GM19372 (cell line): ENCODE data around the gene CD276.

Experiments
- ATAC-seq: cut with Tn5 transposase; IDR thresholded peaks from one replicate; pipeline ENCODE4 v1.9.1; 2021; ENCODE audit warnings: mild to moderate bottlenecking, low read depth, moderate library complexity; ENCODE audit not compliant: unreplicated experiment

CD276 gene

GRCh38 chr15:73744293-73744692 lies 60.1 kb downstream of the CD276 start:
- ATAC-seq = no peak

GRCh38 chr15:73745073-73745472 lies 60.9 kb downstream of the CD276 start:
- no peak for ATAC-seq

GRCh38 chr15:73746261-73746660 lies 62.1 kb downstream of the CD276 start:
- no peak for ATAC-seq

GRCh38 chr15:73746883-73747282 lies 62.7 kb downstream of the CD276 start:
- ATAC-seq = no peak

GRCh38 chr15:73747847-73748590 lies 63.8 kb downstream of the CD276 start:
- no peak for ATAC-seq

GRCh38 chr15:73748730-73749129 lies 64.5 kb downstream of the CD276 start:
- ATAC-seq = no peak

- no peak for ATAC-seq
Measured at GRCh38 chr15:73749533-73749932, 65.3 kb downstream of the CD276 start.

GRCh38 chr15:73749971-73750370 lies 65.8 kb downstream of the CD276 start:
- no peak for ATAC-seq

GRCh38 chr15:73750438-73750837 lies 66.3 kb downstream of the CD276 start:
- no peak for ATAC-seq

GRCh38 chr15:73750951-73751350 lies 66.8 kb downstream of the CD276 start:
- no peak for ATAC-seq

GRCh38 chr15:73751511-73751898 lies 67.3 kb downstream of the CD276 start:
- ATAC-seq = no peak

- no peak for ATAC-seq
Measured at GRCh38 chr15:73751899-73752805, 68.0 kb downstream of the CD276 start.

- ATAC-seq = no peak
Measured at GRCh38 chr15:73752806-73753193, 68.6 kb downstream of the CD276 start.

- no peak for ATAC-seq
Measured at GRCh38 chr15:73753250-73754130, 69.3 kb downstream of the CD276 start, which contains the start of gene INSYN1. Gene INSYN1 (minus strand): TSS chr15:73753351. CDS start chr15:73751130, 2,221 bp downstream.

- no peak for ATAC-seq
Measured at GRCh38 chr15:73754461-73754860, 70.3 kb downstream of the CD276 start.

- ATAC-seq = no peak
Measured at GRCh38 chr15:73755481-73755880, 71.3 kb downstream of the CD276 start.

GRCh38 chr15:73755946-73756345 lies 71.8 kb downstream of the CD276 start:
- ATAC-seq = no peak

- ATAC-seq = no peak
Measured at GRCh38 chr15:73756390-73756789, 72.2 kb downstream of the CD276 start.

GRCh38 chr15:73756947-73757513 lies 72.8 kb downstream of the CD276 start:
- no peak for ATAC-seq

GRCh38 chr15:73757571-73757970 lies 73.4 kb downstream of the CD276 start:
- ATAC-seq = no peak
